ENCODE measurements around the gene EEF1AKMT3.
"Not testable (repeated sequence)": the region's sequence is repeated elsewhere in the genome, so short reads cannot be mapped to it uniquely, and the experiment has no call there.

The EEF1AKMT3 gene

GRCh38 chr12:57795354-57795753, 22.9 kb downstream of the EEF1AKMT3 start:
- DNase-seq, result peak in 1 of 2 experiments; percentile 44

DNA sequence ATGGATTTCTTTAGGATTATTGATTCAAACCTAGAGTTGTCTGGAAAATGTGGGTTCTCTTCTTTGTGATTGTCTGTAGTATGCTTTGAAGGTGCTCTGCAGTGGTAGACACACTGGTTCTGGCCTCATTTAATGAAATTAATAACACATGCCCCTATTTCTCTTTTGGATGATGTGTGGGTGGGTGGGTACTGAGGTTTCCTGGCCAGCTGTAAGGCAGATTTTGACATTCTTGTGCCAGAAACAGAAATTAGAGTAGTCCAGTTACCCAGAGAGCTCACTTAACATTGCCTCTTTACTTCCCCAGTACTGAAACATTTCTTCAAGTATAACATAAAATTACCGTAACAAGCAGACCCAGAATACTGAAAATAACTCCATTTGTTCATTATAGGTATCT, 24.6 kb downstream of the EEF1AKMT3 start:
- no peak for DNase-seq

DNA sequence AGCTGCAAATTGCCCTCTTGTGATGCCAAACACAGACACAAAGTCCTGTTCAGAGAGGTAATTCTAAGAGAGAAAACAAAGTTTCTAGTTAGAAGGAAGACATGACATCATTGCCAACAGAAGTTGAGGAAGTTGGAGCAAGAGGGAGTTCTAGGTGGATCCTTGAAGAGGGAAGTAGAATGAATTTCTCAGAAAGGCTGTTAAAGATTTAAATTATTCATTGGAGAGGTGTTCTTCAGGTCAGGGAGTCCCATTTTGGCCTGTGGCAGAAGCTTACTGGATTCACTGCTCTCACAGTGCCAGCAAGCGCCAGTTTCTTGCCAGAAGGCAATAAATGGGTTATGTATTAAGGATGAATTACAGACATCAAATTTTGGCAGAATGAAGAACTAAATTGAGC, 25.5 kb downstream of the EEF1AKMT3 start:
- DNase-seq, result no peak

DNA sequence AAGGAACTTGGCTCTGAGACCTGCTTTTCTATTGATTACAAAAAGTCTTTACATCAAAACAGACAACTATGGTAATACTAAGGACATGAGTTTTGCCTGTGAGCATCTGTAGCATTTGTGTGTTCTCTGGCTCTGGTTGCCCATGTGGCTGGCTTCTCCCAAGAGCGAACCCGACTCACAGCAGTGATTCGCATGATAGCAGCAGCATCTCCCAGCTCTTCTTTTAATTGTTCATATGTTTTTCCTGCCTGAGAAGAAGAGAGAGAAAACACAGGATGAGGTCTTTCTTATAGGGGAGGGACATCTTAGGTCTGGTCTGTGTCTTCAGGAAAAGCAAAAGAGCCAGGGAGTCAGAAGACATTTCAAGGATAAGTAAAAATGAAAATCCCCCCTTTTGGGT, 28.6 kb downstream of the EEF1AKMT3 start:
- DNase-seq, result no peak

DNA sequence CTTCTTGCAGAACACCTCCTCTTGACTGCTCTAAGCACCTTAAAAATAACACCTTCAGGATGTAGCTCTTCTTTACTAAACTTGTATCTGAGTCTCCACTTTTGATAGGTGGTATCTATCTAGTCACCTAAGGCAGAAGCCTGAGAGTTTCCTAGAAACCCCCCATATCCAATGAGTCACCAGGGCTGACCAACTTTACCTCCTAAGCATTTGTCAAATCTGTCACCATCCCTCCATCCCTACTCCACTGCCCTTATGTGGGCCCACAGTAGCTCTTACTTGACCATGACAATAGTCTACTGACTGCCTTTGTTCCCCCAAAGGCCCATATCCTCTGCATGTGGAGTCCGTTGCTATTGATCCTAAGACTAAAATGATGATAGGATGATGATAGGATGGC, 30.2 kb downstream of the EEF1AKMT3 start:
- no peak for DNase-seq

- DNase-seq, result peak in 1 of 2 experiments; percentile 60
These were observed 31.0 kb downstream of the EEF1AKMT3 start for GRCh38 chr12:57803319-57803893.

DNA sequence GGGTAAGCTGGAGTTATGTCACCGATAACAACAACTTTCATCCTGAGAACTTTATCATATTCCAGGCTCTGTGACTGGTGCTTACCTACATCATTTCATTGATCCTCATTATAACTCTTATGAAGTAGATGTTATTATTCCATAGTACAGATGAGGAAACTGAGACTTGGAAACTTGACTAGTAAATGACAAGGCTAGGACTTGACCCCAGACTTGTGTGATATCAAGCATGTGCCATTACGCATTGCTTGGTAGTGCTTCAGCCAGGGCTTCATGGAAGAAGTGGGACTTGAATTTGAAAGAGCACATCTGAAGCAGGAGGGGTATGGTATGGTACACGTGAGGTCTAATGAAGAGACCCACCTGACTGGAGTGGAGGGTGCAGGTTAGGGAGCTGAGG, 34.3 kb downstream of the EEF1AKMT3 start:
- DNase-seq, result no peak

- DNase-seq, result no peak
These were observed 34.9 kb downstream of the EEF1AKMT3 start for GRCh38 chr12:57807285-57807684.

- no peak for DNase-seq
These were observed 35.9 kb downstream of the EEF1AKMT3 start for GRCh38 chr12:57808351-57808750.

GRCh38 chr12:57809425-57809824, 37.0 kb downstream of the EEF1AKMT3 start:
- DNase-seq, result no peak

DNA sequence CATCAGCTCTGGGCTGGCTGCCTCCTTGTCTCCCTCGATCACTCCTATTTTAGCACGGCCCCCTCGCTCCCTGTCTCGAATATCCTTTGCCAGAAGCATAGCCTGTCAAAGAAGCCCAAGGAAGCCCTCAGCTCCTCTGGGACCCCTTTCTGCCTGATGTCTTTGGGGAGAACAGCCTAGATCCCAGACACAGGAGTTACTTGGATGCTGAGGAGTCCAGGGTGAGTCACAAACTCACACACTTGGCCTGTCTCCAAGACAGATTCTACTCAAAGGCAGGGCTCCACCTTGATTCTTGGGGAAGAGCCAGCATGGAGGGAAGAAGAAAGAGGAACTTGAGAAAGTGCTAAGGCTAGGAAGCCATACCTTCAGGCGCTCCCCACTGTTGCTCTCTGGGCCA, 38.0 kb downstream of the EEF1AKMT3 start:
- DNase-seq, result no peak

DNA sequence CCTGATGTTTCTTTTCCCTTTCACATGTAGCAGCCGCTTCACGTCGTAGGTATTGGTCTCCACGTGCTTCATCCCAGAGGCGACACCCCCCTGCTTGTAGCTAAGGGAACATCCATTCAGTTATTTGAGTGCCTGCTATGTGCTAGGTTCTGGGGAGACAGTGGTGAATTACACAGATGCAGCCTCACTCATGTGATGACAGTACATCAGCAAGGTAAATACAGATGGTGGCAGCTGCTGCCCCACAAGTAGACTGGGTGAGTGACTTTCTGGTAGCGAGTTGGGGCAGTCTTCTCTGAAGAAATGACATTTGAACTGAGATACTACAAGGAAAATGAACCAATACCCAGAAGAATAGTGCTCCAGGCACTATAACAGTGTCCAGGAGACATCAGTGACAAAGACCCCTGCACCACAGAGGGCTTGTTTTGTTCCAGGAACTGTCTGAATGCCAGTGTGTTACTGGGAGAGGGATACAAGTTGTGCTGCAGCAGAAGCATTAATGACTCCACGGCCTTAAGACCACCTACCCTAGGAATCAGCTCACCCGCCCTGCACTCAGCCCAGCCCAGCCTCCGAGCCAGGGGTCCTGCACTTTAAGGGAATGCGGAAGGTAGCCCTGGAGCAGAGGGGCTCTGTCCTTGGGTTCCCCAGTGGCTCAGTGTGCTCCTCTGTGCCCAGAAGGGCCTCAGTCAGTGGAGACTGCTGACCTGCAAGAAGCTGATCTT, 38.8 kb downstream of the EEF1AKMT3 start:
- DNase-seq, result no peak

GRCh38 chr12:57813111-57813970, 40.9 kb downstream of the EEF1AKMT3 start:
- no peak for DNase-seq

- DNase-seq, result no peak
These were observed 41.8 kb downstream of the EEF1AKMT3 start for GRCh38 chr12:57813971-57814772.

DNA sequence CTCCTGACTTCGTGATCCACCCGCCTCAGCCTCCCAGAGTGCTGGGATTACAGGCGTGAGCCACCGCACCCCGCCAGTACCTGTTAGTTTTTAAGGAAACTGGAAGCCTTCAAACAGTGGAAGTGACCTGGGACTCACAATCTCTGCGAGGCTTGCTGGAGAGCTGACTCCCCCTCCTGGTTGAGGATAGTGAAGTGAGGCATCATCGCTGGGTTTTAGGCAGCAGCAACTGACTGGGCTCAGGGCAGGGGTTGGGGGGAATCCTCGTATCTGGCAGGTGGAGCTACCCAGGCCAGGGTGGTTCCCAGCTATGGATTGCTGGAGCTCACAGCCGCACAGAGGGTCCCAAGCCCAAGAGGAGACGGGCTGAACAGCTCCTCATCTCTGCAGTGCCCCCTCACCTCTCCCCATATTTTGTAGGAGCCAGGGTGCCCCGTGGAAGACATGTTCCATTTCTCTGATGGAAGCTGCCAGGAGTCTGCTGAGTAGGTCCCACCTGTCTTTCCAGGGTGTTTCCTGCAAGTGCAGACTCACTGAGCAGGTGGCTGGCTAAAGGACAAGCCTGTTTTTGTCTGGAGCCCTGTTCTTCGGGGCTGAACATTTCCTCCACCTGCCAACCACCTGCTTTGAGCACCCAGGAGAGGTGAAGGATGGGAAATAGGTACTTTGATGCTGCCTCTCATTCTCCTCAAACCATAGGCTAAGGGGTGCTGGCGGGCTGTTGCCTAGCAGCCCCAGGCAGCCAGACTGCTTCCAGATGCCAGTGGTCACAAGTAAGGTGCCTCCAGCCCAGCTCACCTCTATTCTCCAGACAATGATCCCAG, 43.0 kb downstream of the EEF1AKMT3 start:
- DNase-seq, result no peak

- DNase-seq, result no peak
These were observed 43.8 kb downstream of the EEF1AKMT3 start for GRCh38 chr12:57816001-57816854.

- no peak for DNase-seq
These were observed 44.4 kb downstream of the EEF1AKMT3 start for GRCh38 chr12:57816855-57817151.

DNA sequence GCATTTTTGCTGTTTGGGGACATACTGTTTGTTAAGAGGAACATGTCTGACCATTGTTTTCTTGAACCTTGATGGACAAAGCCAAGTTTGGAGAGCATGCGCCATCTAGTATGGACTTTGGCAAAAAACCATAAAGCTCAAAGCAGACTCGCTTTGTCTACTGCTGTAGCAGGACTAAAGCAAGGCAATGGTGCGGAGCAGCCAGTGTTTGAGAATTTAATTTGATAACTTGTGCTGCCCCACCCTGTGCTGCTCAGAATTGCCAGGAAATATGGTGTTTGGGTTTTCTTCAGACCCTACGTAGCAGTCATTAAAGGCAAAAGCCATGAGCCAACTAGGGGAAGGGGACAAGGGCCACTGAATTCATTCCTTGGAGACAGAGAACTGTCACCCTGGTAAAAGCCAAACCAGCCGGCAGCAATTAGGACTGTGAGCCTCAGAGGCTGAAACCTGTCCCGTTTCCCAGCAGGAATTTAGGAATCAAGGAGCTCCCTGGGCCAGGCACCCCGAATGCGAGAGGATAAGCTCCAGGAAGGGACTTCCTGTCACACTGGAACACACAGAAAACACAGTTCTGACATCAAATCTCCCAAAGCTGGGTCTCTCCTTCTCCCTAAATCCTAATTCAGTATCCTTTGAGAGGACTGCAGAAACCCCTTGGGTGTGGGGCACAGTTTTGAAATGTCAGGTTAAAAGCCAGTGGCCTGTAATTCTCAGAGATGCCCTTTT, 45.0 kb downstream of the EEF1AKMT3 start:
- no peak for DNase-seq

DNA sequence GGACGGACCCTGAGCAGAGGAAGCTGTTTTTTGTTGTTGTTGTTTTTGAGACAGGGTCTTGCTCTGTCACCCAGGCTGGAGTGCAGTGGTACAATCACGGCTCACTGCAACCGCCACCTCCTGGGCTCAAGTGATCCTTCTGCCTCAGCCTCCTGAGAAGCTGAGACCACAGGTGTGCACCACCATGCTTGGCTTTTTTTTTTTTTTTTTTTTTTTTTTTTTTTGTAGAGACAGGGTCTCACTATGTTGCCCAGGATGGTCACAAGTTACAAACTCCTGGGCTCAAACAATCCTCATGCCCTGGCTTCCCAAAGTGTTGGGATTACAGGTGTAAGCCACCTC, 45.5 kb downstream of the EEF1AKMT3 start:
- not testable (repeated sequence) for DNase-seq

DNA sequence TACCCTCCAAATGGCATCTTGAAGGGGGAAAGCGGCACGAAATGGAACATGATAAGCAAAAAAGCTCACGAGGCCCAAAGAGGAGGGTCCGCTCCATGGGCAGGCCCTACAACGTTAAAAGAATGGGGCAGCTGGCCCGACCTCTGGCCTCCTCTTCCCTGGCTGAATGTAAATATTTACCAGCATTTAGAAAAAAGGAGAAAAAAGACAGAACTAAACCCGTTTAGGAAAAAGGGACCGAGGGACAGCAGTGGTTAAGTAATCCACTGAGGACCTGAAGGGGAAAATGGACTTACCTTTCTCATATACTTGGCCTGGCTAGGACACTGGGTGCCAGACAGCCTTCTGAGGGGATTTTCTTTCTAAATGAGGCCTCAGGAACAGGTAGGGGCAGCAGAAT, 47.7 kb downstream of the EEF1AKMT3 start:
- not testable (repeated sequence) for DNase-seq

DNA sequence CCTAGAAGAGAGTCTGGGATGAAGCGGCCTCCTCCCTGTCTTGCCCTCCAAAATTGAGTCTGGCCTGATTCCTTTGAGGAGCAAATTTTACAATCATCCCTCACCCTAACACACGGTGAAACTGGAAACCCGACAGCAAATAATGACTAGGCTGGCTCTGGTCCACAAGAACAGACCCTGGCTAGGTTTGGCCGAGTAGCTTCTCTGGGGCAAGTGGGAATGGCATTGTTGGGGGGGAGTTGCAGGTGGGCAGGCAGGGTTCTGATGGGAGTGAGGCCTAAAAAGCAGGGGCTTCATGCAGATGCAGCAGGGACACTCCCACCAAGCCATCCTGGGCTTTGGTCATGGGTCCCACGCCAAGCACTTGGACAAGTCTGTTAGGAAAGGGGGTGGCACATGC, 48.6 kb downstream of the EEF1AKMT3 start:
- not testable (repeated sequence) for DNase-seq

Measured in SW 1271 (cell line).